Suprapubic skin (tissue), 2 donors: ENCODE data around the gene RENBP.

Experiments
- EP300 ChIP-seq: sonication (generic); formaldehyde crosslinking; IDR thresholded peaks from one replicate; pipeline ENCODE4 v1.6.1; 2017; ENCODE audit warnings: antibody characterized with exemption
- POLR2A ChIP-seq, 2 donors: fragments of 450-650 bp; IDR thresholded peaks; one replicate each; pipeline ENCODE4 v1.6.1; 2017; ENCODE audit warnings: antibody characterized with exemption in 2 of 2, mild to moderate bottlenecking in 2 of 2, moderate library complexity in 2 of 2

DNA sequence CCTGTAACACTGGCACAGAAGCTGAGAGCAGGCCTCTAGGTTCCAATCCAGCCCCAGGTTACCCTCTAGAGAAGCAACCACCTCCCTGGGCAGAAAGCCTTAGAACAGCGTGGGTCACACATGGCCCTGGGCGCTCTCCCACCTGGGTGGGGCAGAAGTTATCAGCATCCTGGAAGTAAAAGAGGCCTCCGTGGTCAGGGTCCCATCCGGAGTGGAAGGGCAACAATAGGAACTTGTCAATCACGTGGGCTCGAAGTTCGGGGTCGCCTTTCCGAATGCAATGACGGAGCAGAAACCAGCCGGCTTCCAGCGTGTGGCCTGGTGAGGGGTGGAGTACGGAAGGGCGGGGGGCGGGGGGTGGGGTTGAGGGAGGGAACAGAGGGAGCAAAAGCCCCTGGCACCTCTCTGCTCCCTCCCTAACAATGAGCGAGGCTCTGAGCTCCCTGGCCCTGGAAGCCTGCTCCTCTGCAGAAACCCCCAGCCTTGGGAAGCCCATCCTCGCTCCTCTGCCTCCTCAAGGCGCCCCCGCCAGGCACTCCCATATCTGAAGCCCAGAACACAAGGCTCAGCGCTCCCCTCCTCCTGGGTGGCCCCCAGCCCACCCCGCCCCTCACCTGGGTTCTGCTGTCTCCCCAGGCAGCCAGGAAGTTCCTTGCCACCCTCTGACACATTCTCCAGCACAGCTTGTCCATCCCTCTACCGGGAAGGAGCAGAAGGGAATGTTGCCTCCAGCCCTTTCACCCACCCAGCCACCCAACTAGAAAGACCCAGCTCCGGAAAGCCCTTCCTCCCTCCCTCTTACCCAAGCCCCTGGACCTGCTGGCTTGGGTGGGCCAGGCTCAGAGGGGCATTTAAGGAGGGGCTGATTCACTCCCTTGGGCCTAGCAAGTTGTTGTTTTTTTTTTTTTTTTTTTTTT, 2.8 kb downstream of the RENBP start:
- TF ChIP-seq EP300, result no peak
- no peak for TF ChIP-seq POLR2A (IDR thresholded peaks at IDR 0.05)
